Endodermal cell (in vitro differentiated cells): ENCODE measurements around the gene RAB40C. TPM values are rescaled to one million over a fixed set of nuclear protein-coding genes. Genes with fewer than 3 reads are reported as not detected.
A peak's percentile ranks its signal among the peaks of the same experiment; 100 is the strongest.

Experiments used
- DNase-seq: peaks from one replicate; pipeline ENCODE4 v3.0.0-alpha.2; 2017
- H3K27ac ChIP-seq: 2 replicates; pipeline ENCODE4 v1.5.1; 2013; ENCODE audit warnings: mild to moderate bottlenecking, low read depth, low read length, moderate library complexity
- H3K27me3 ChIP-seq: 2 replicates; pipeline ENCODE4 v1.6.1; 2013; ENCODE audit warnings: mild to moderate bottlenecking, low read length, moderate library complexity; ENCODE audit not compliant: insufficient read depth, control insufficient read depth, poor library complexity, severe bottlenecking
- H3K36me3 ChIP-seq: 2 replicates; pipeline ENCODE4 v1.7.0; 2013; ENCODE audit warnings: mild to moderate bottlenecking, low read length, moderate library complexity; ENCODE audit not compliant: control insufficient read depth, insufficient read depth
- H3K4me1 ChIP-seq: one replicate; pipeline ENCODE4 v1.7.0; 2013; ENCODE audit warnings: low read length; ENCODE audit not compliant: control insufficient read depth, insufficient read depth
- H3K4me3 ChIP-seq: 2 replicates; pipeline ENCODE4 v1.5.1; 2013; ENCODE audit warnings: mild to moderate bottlenecking, low read length, moderate library complexity
- H3K9ac ChIP-seq: 2 replicates; pipeline ENCODE4 v1.6.1; 2013; ENCODE audit warnings: mild to moderate bottlenecking, low read length, moderate library complexity; ENCODE audit not compliant: poor library complexity, severe bottlenecking; ENCODE audit errors: extremely low read depth
- H3K9me3 ChIP-seq: 2 replicates; pipeline ENCODE4 v1.6.1; 2013; ENCODE audit warnings: mild to moderate bottlenecking, low read length, moderate library complexity; ENCODE audit not compliant: control insufficient read depth
- H3K27ac Mint-ChIP-seq: 2 replicates; pipeline ENCODE4 v1.8.0; 2020; ENCODE audit warnings: mixed read lengths
- H3K27me3 Mint-ChIP-seq: 2 replicates; pipeline ENCODE4 v1.8.0; 2021; ENCODE audit warnings: mild to moderate bottlenecking, mixed read lengths; ENCODE audit not compliant: insufficient read depth
- H3K36me3 Mint-ChIP-seq: 2 replicates; pipeline ENCODE4 v1.8.0; 2020; ENCODE audit warnings: low read depth, mixed read lengths
- H3K4me1 Mint-ChIP-seq: 2 replicates; pipeline ENCODE4 v1.8.0; 2020; ENCODE audit warnings: mixed read lengths
- H3K4me3 Mint-ChIP-seq: 2 replicates; pipeline ENCODE4 v1.8.0; 2020; ENCODE audit warnings: mild to moderate bottlenecking, moderate library complexity, mixed read lengths
- H3K9me3 Mint-ChIP-seq: 2 replicates; pipeline ENCODE4 v1.8.0; 2020; ENCODE audit warnings: mild to moderate bottlenecking, mixed read lengths
- CTCF ChIP-seq: fragments of 200-600 bp; sonication (generic); conservative IDR thresholded peaks from 2 replicates; pipeline ENCODE4 v1.5.0; 2021; ENCODE audit warnings: antibody characterized with exemption, mild to moderate bottlenecking
- WGBS, 2 experiments: methylation state at CpG; one replicate each; pipeline versions ENCODE4 v1.1.5 to v1.1.7; 2013; ENCODE audit warnings: missing lambda C conversion rate in 2 of 2, mixed read lengths in 1 of 2; ENCODE audit not compliant: insufficient coverage in 1 of 2, insufficient read length in 1 of 2; 5-methylcytosine and 5-hydroxymethylcytosine counted together
- total RNA-seq, 2 donors: library from RNA; stranded (reverse); fragmentation: NEBNext Ultra II Directional in 1 of 2; extraction: Animal tissue kit (Norgen Biotek cat#: 25700) in 1 of 2; gene quantifications; 2 replicates in 1 of 2; 3 replicates in 1 of 2; pipeline ENCODE4 v1.2.1, GENCODE V29; 2021

RAB40C gene
- total RNA-seq, 2 donors from 2014 or later: 21.3 to 25.9 TPM

- peaks cover 33% of the 10 kb centered on the region for H3K36me3 ChIP-seq
- H3K27me3 ChIP-seq: no peaks in the 10 kb centered on the region
- no peak for DNase-seq
- H3K4me3 ChIP-seq: peak overlapping the region; percentile 88
- H3K27ac Mint-ChIP-seq: no peak overlapping the region
- peak overlapping the region; percentile 76 for H3K9ac ChIP-seq
- H3K27ac ChIP-seq: peak overlapping the region; percentile 7
- peak overlapping the region; percentile 70 for H3K4me3 Mint-ChIP-seq
- H3K9me3 Mint-ChIP-seq: no peaks in the 10 kb centered on the region
- peaks cover 3% of the 10 kb centered on the region for H3K4me1 Mint-ChIP-seq
- peaks cover 4% of the 10 kb centered on the region for H3K4me1 ChIP-seq
- no peak for TF ChIP-seq CTCF
- no peaks in the 10 kb centered on the region for H3K27me3 Mint-ChIP-seq
- peaks cover 19% of the 10 kb centered on the region for H3K36me3 Mint-ChIP-seq
- 3 to 18% methylated on average over 13 to 50 of the region's 50 CpGs for WGBS, 2 experiments
- H3K9me3 ChIP-seq: no peaks in the 10 kb centered on the region
Measured at GRCh38 chr16:668519-669171, 78.8 kb downstream of the RAB40C start.

GRCh38 chr16:669666-670065 lies 79.8 kb downstream of the RAB40C start:
- WGBS, 2 experiments: 96 to 100% methylated on average over 4 to 13 of the region's 13 CpGs
- DNase-seq: no peak
- H3K4me1 Mint-ChIP-seq: peaks cover 3% of the 10 kb centered on the region
- peaks cover 18% of the 10 kb centered on the region for H3K36me3 Mint-ChIP-seq
- H3K4me3 Mint-ChIP-seq: peak overlapping the region; percentile 70
- Histone ChIP-seq H3K27me3 (no peaks in the 10 kb centered on the region), H3K4me3 (no peak overlapping the region), H3K4me1 (peaks cover 4% of the 10 kb centered on the region), H3K9me3 (no peaks in the 10 kb centered on the region), H3K9ac (no peak overlapping the region), H3K27ac (no peak overlapping the region), H3K36me3 (peaks cover 40% of the 10 kb centered on the region)
- no peaks in the 10 kb centered on the region for H3K27me3 Mint-ChIP-seq
- no peak overlapping the region for H3K27ac Mint-ChIP-seq
- H3K9me3 Mint-ChIP-seq: no peaks in the 10 kb centered on the region
- no peak for TF ChIP-seq CTCF

GRCh38 chr16:670485-671352 lies 80.9 kb downstream of the RAB40C start:
- no peak overlapping the region for H3K27ac Mint-ChIP-seq
- Histone ChIP-seq H3K36me3 (peaks cover 40% of the 10 kb centered on the region), H3K27me3 (no peaks in the 10 kb centered on the region), H3K4me1 (peaks cover 4% of the 10 kb centered on the region), H3K9ac (no peak overlapping the region), H3K4me3 (no peak overlapping the region), H3K27ac (no peak overlapping the region), H3K9me3 (no peaks in the 10 kb centered on the region)
- peaks cover 18% of the 10 kb centered on the region for H3K36me3 Mint-ChIP-seq
- WGBS, 2 experiments: 96% methylated on average over 27 to 48 of the region's 52 CpGs
- H3K4me1 Mint-ChIP-seq: peaks cover 9% of the 10 kb centered on the region
- H3K4me3 Mint-ChIP-seq: peak overlapping the region; percentile 70
- TF ChIP-seq CTCF: no peak
- no peaks in the 10 kb centered on the region for H3K9me3 Mint-ChIP-seq
- H3K27me3 Mint-ChIP-seq: no peaks in the 10 kb centered on the region
- no peak for DNase-seq
